ENCODE measurements around the gene TOMM20. TPM values are rescaled to one million over a fixed set of nuclear protein-coding genes. Genes with fewer than 3 reads are reported as not detected.

Gene TOMM20
- total RNA-seq, 3 donors from 2014 or later (not counting 1 experiment from before 2014, with no cell fraction given): 59.5 to 72.3 (median 60.2) TPM

- DNase-seq (no peak), ATAC-seq (no peak)
- no peaks in the 10 kb centered on the region for H3K27me3 Mint-ChIP-seq (ENCODE audit: low read depth in 2 of 2)
- no peak overlapping the region for H3K27ac Mint-ChIP-seq
- H3K4me3 ChIP-seq (ENCODE audit: low read length): no peak overlapping the region
- H3K9me3 ChIP-seq (ENCODE audit: control insufficient read depth, insufficient read depth, low read length): no peaks in the 10 kb centered on the region
- H3K27me3 ChIP-seq (ENCODE audit: control insufficient read depth, insufficient read depth, low read length): no peaks in the 10 kb centered on the region
- no peaks in the 10 kb centered on the region for H3K36me3 ChIP-seq (ENCODE audit: control insufficient read depth, insufficient read depth, low read length)
- WGBS (ENCODE audit: insufficient coverage): 82% methylated on average over 8 of the region's 9 CpGs
- no peaks in the 10 kb centered on the region for H3K36me3 Mint-ChIP-seq
- no peak overlapping the region for H3K4me3 Mint-ChIP-seq
- H3K4me1 ChIP-seq (ENCODE audit: control insufficient read depth, insufficient read depth, low read length): peaks cover 48% of the 10 kb centered on the region
- peaks cover 17 to 22% of the 10 kb centered on the region in 2 donors for H3K4me1 Mint-ChIP-seq
- intact Hi-C loops (cut with micrococcal nuclease): loop anchor here (5.0 kb wide), 2 partner anchors 66 to 321 kb away; no protein-coding TSS in a partner anchor
- no peak overlapping the region for H3K27ac ChIP-seq (ENCODE audit: low read length)
- TF ChIP-seq CTCF (IDR thresholded peaks at IDR 0.05): no peak
- no peaks in the 10 kb centered on the region for H3K9me3 Mint-ChIP-seq
Observed at GRCh38 chr1:235078480-235079381, 49.9 kb downstream of the TOMM20 start.

- Histone ChIP-seq H3K4me1 (ENCODE audit: control insufficient read depth, insufficient read depth, low read length) (peaks cover 39% of the 10 kb centered on the region), H3K36me3 (ENCODE audit: control insufficient read depth, insufficient read depth, low read length) (no peaks in the 10 kb centered on the region), H3K4me3 (ENCODE audit: low read length) (no peak overlapping the region), H3K27ac (ENCODE audit: low read length) (peak overlapping the region; percentile 15), H3K27me3 (ENCODE audit: control insufficient read depth, insufficient read depth, low read length) (no peaks in the 10 kb centered on the region), H3K9me3 (ENCODE audit: control insufficient read depth, insufficient read depth, low read length) (no peaks in the 10 kb centered on the region)
- Mint-ChIP-seq H3K27me3 (ENCODE audit: low read depth in 2 of 2) (no peaks in the 10 kb centered on the region), H3K4me1 (peaks cover 11 to 15% of the 10 kb centered on the region in 2 donors), H3K36me3 (no peaks in the 10 kb centered on the region), H3K27ac (no peak overlapping the region), H3K4me3 (no peak overlapping the region), H3K9me3 (no peaks in the 10 kb centered on the region)
- ATAC-seq (no peak), DNase-seq (peak in 1 of 2 donors; percentile 26)
- 72% methylated on average over 15 of the region's 15 CpGs for WGBS (ENCODE audit: insufficient coverage)
- TF ChIP-seq CTCF (IDR thresholded peaks at IDR 0.05): no peak
- intact Hi-C loops (cut with micrococcal nuclease): loop anchor here (5.0 kb wide), 2 partner anchors 66 to 321 kb away; no protein-coding TSS in a partner anchor
Observed at GRCh38 chr1:235077571-235078479, 50.8 kb downstream of the TOMM20 start.

- no peak for ATAC-seq
- H3K9me3 Mint-ChIP-seq: no peaks in the 10 kb centered on the region
- H3K27me3 Mint-ChIP-seq (ENCODE audit: low read depth in 2 of 2): no peaks in the 10 kb centered on the region
- Histone ChIP-seq H3K27ac (ENCODE audit: low read length) (no peak overlapping the region), H3K27me3 (ENCODE audit: control insufficient read depth, insufficient read depth, low read length) (no peaks in the 10 kb centered on the region), H3K36me3 (ENCODE audit: control insufficient read depth, insufficient read depth, low read length) (no peaks in the 10 kb centered on the region), H3K4me3 (ENCODE audit: low read length) (no peak overlapping the region), H3K9me3 (ENCODE audit: control insufficient read depth, insufficient read depth, low read length) (no peaks in the 10 kb centered on the region), H3K4me1 (ENCODE audit: control insufficient read depth, insufficient read depth, low read length) (peaks cover 37% of the 10 kb centered on the region)
- no peak overlapping the region for H3K27ac Mint-ChIP-seq
- H3K4me1 Mint-ChIP-seq: peaks cover 11 to 17% of the 10 kb centered on the region in 2 donors
- DNase-seq: no peak
- H3K4me3 Mint-ChIP-seq: no peak overlapping the region
- 95% methylated on average over 1 of the region's 1 CpG for WGBS (ENCODE audit: insufficient coverage)
- no peaks in the 10 kb centered on the region for H3K36me3 Mint-ChIP-seq
- intact Hi-C loops (cut with micrococcal nuclease): loop anchor here (5.0 kb wide), 2 partner anchors 65 to 320 kb away; no protein-coding TSS in a partner anchor
- no peak for TF ChIP-seq CTCF (IDR thresholded peaks at IDR 0.05)
Observed at GRCh38 chr1:235077163-235077540, 51.5 kb downstream of the TOMM20 start.
